ENCODE data around the gene FXYD5. TPM values are rescaled to one million over a fixed set of nuclear protein-coding genes. Genes with fewer than 3 reads are reported as not detected.

The FXYD5 gene
- total and polyA plus RNA-seq, 10 of the 15 experiments (the other 5 are each of a cell fraction or from before 2014, with no cell fraction given), result 30.0 to 159 (median 93.9) TPM

DNA sequence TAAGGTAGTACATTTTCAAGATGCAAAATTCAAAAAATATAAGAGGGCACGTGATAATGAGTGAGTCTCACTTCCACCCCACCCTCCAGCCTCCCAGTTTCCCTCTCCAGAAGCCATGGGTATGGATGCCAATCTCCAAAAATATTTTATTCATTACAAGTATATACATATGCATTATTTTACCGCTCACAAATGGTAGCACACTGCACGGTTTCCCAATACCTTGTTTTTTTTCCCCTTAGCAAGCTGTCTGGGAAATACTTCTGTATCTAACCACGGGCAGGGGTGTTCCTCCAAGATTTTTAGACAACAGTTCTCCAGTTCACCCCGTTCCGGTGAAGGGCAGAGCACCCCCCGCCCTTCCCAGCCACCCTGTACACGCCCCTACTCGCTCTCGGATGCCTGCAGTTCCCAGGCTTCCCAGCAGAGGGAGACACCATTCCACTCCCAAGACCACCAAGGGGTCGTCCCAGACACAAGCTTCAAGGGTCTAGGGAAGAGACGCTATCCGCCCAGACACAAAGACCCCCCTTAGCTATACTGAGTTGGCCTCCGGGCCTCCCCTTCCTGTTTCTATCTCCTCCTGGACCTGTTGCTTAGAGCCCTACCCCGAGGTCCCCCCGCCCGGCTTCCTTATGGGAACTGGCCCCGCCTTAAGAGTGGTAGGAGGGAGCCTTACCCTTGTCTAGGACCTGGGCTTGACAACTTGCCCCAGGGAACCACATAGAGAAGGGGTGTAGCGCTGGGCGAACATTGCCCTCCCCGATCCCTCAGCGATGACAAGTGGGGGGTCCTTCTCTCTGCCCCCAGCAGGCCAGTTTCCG, 40.0 kb upstream of the FXYD5 start:
- BruUV-seq (replicated peaks), result no TSS peak
- intact Hi-C loops (cut with micrococcal nuclease; ENCODE audit: unreplicated experiment), result loop anchor here (1.0 kb wide), 1 partner anchor 21 kb away; the partner anchor contains the start of gene LGI4
- Histone ChIP-seq H3K27me3 (replicated peaks in 1 of 2; ENCODE audit: control insufficient read depth in 2 of 2, insufficient read depth in 2 of 2, low read length in 1 of 2) (peaks cover 0 to 2% of the 10 kb centered on the region in 2 experiments; a peak in 1 of 4 replicates), H3K79me2 (ENCODE audit: control insufficient read depth, insufficient read depth, low read length) (no peaks in the 10 kb centered on the region), H3K4me2 (ENCODE audit: control insufficient read depth, insufficient read depth) (peak overlapping the region; percentile 48; the same call in 1 of the 2 replicates), H3K36me3 (ENCODE audit: control insufficient read depth in 2 of 2, insufficient read depth in 2 of 2, low read length in 1 of 2) (no peaks in the 10 kb centered on the region), H3K4me1 (ENCODE audit: control insufficient read depth, insufficient read depth, low read length) (no peaks in the 10 kb centered on the region), H3K4me3 (no peak overlapping the region), H3K9ac (ENCODE audit: control insufficient read depth, insufficient read depth, low read length) (no peak overlapping the region), H3K27ac (ENCODE audit: control insufficient read depth, insufficient read depth) (no peak overlapping the region), H3K9me3 (replicated peaks; ENCODE audit: control insufficient read depth, insufficient read depth, low read length) (no peaks in the 10 kb centered on the region), H2AFZ (ENCODE audit: control insufficient read depth, low read depth, low read length) (peak overlapping the region; percentile 72), H4K20me1 (ENCODE audit: control insufficient read depth, insufficient read depth) (no peaks in the 10 kb centered on the region)
- peak; percentile 90 for FAIRE-seq
- in situ Hi-C loops (cut with MboI), result no loop called here
- SMC1A ChIA-PET (ENCODE audit: uncharacterized antibody, unreplicated experiment), result interaction anchor here (1.0 to 1.1 kb wide), 2 partner anchors 21 to 27 kb away, joined by 8 read pairs; no protein-coding TSS in a partner anchor
- TF ChIP-seq GATAD2B (conservative IDR thresholded peaks at IDR 0.05; ENCODE audit: low read depth) (0 out of 2 replicates have a peak, but pooled peaks have one; percentile 46), BCL11A (IDR thresholded peaks at IDR 0.05; ENCODE audit: low read depth, low read length) (no peak), MTA2 (IDR thresholded peaks at IDR 0.05; ENCODE audit: low read depth) (peak; percentile 12; the same call in 1 of the 2 replicates), STAT1 (conservative IDR thresholded peaks at IDR 0.05) (0 out of 2 replicates have a peak, but pooled peaks have one; percentile 58), POU2F2 (IDR thresholded peaks at IDR 0.05; ENCODE audit: borderline replicate concordance, low read depth, low read length) (no peak), SMARCA5 (IDR thresholded peaks at IDR 0.05) (0 out of 2 replicates have a peak, but pooled peaks have one; percentile 18), RB1 (IDR thresholded peaks at IDR 0.05; ENCODE audit: borderline replicate concordance) (peak; percentile 28; the same call in 1 of the 2 replicates), NR2F1 (conservative IDR thresholded peaks at IDR 0.05) (no peak), SRF (IDR thresholded peaks at IDR 0.05; ENCODE audit: low read depth in 2 of 2, low read length in 2 of 2) (0 out of 4 replicates have a peak, but pooled peaks of 1 of the 2 experiments have one; percentile 23), PAX5 (IDR thresholded peaks at IDR 0.05; ENCODE audit: borderline replicate concordance, low read depth, low read length) (no peak), RAD21 (IDR thresholded peaks at IDR 0.05; ENCODE audit: insufficient read depth, low read depth, low read length) (peak; percentile 72), HDAC2 (IDR thresholded peaks at IDR 0.05) (no peak), FOS (IDR thresholded peaks at IDR 0.05; ENCODE audit: borderline replicate concordance, extremely low read depth, insufficient read length) (no peak), SMC3 (IDR thresholded peaks at IDR 0.05; ENCODE audit: borderline replicate concordance, low read length) (peak; percentile 80; the same call in 1 of the 2 replicates), POLR2A (IDR thresholded peaks at IDR 0.05; ENCODE audit: low read depth, low read length) (no peak)
- TF ChIP-seq, protein P1, sequence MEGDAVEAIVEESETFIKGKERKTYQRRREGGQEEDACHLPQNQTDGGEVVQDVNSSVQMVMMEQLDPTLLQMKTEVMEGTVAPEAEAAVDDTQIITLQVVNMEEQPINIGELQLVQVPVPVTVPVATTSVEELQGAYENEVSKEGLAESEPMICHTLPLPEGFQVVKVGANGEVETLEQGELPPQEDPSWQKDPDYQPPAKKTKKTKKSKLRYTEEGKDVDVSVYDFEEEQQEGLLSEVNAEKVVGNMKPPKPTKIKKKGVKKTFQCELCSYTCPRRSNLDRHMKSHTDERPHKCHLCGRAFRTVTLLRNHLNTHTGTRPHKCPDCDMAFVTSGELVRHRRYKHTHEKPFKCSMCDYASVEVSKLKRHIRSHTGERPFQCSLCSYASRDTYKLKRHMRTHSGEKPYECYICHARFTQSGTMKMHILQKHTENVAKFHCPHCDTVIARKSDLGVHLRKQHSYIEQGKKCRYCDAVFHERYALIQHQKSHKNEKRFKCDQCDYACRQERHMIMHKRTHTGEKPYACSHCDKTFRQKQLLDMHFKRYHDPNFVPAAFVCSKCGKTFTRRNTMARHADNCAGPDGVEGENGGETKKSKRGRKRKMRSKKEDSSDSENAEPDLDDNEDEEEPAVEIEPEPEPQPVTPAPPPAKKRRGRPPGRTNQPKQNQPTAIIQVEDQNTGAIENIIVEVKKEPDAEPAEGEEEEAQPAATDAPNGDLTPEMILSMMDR (IDR thresholded peaks at IDR 0.05 in 2 of 3, conservative IDR thresholded peaks at IDR 0.05 in 1 of 3; ENCODE audit: control insufficient read depth in 2 of 3, extremely low read depth in 1 of 3, insufficient read depth in 1 of 3, low read depth in 3 of 3, low read length in 3 of 3), result peak; percentile 86 to 99 (median 97)
- RAD21 ChIA-PET (ENCODE audit: unreplicated experiment), result interaction anchor here (1.0 to 1.6 kb wide), 3 partner anchors 21 to 48 kb away, joined by 3 to 8 read pairs (median 3); no protein-coding TSS in a partner anchor
- peak; percentile 95 for ATAC-seq
- POLR2A ChIA-PET, result interaction anchor here (0.5 kb wide), 1 partner anchor 171 kb away, joined by 5 read pairs; no protein-coding TSS in a partner anchor
- DNase-seq (ENCODE audit: low read depth, low spot score), result no peak
- 26% methylated on average over 19 of the region's 23 CpGs for WGBS (ENCODE audit: insufficient coverage, insufficient replicate concordance, low lambda C conversion rate, missing lambda C conversion rate)
- CTCF ChIA-PET, result interaction anchor here (0.8 to 6.4 kb wide), 11 partner anchors 8 to 133 kb away, joined by 3 to 75 read pairs (median 4); partner anchors contain the start of genes FXYD7 and LGI4

All from GM12878 (cell line).